AML-193 (cell line): ENCODE results near the gene TBC1D5.
"Not testable (repeated sequence)": the region's sequence is repeated elsewhere in the genome, so short reads cannot be mapped to it uniquely, and the experiment has no call there.

Experiments used
- DNase-seq, 2 experiments: peaks; one replicate each; lab custom pipeline; 2025; lab: John Stamatoyannopoulos, UW

The TBC1D5 gene

DNA sequence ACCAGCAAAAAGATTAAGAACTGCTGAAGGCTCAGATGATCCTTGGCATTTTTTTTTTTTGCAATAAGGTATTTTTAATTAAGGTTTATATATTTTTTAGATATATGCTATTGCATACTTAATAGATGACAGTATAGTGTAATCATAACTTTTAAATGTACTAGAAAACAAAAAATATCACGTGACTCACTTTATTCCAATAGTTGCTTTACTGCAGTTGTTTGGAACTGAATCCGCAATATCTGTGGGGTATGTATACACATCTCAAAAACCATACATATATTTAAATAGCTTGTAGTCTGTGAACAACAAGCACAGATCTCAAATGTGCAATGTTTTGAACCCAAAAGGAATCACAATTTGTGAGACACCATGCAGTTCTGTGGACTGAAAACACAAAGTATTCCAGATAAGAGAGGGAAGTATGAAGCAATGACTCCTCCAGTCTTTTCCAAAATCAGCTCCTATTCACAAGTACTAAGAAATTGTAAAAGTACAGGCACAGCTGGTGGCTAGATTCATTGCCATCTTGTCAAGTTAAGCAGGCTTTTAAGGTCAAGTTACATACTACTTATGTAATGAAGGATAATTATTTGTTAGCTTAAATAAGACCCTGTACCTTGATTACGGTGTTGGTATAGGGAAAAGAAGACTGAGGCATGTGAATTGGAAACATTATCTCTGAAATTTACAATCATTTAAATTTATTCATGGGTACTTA lies 331.1 kb downstream of the TBC1D5 start:
- no peak for DNase-seq

DNA sequence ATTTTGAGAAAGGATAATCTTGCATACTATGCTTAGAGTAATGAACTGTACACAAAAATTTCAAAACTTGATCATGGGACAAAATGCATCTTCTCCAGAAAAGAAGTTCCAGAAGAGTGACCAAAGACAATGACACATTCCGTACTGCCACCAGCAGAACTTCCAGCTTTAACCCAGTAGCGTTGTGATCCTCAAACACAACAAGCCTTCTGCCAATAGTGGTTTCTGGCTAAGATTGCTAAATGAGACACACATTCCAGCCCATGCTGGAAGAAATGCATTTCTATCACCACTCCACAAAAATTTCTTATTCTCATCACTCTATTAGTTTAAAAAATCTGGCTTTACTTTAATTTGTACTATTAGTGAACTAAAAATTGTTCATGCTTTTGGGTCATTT lies 334.9 kb downstream of the TBC1D5 start:
- DNase-seq = no peak

DNA sequence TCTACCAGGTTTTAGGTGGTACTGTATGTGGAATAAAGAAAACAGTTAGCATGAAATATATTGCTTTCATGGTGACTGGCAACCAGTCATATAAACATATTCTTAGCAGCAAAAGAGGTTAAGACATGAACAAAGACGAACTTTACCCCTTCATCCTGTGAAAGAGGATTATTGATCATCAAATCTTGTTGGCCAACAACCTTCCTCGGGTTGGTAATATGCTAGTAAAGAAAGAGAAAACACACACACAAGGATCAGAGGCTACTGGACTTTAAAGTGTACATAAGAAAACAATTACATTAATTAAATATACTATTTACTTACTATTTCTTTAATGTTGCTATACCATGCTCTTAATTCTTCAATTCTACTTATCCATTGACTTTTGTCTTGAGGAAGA lies 337.9 kb downstream of the TBC1D5 start:
- no peak for DNase-seq

DNA sequence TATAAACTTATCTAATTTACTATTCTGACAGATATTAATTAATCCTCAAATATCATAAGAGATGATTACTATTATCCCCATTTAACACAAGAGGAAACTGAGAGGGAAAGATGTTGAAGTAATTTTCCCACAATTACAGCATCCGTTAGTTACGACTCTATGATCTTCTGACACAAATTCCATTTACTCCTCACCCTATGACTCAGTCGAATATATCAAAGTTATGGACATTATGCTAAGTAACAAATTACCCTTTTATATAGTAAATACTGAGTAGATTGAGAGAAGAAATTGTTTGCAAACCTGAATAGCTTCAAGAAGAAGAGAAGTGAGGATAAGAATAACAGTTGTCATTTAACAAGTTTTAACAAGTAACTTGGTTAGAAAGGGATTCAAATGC lies 340.0 kb downstream of the TBC1D5 start:
- no peak for DNase-seq

DNA sequence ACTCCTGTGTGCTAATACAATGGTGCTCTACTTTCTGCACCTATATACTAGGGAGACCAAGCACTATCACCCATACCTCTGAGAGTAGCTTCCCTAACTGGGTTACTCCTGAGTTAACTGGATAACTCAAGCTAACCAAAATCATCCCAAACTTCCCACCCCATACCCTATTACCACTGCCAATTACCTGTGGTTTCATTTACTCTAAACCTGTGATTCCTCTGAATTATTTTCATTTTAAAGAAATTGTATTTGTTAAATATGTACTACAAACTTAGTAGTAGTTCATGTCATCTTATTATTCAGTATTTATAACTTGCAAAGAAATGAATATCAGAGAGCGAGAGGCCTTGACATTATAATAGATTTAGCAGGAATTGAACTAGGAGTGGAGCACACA lies 340.5 kb downstream of the TBC1D5 start:
- DNase-seq = no peak

DNA sequence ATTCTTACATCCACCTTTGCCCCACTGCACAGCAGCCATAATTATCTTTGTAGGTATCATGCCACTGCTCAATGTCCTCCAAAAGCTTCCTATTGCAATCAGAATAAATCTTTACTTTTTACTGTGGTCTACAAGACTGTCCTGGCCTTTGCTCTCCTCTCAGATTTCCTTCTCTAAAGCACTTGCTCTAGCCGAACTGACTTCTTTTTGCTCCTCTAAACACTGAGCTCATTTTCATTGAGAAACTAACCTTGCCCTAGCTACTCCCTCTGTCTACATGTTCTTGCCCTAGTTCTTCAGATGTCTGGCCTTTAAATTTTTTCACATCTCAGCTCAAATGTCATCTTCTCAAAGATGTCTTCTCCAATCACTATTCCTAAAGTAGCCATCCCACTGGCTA lies 342.8 kb downstream of the TBC1D5 start:
- no peak for DNase-seq

DNA sequence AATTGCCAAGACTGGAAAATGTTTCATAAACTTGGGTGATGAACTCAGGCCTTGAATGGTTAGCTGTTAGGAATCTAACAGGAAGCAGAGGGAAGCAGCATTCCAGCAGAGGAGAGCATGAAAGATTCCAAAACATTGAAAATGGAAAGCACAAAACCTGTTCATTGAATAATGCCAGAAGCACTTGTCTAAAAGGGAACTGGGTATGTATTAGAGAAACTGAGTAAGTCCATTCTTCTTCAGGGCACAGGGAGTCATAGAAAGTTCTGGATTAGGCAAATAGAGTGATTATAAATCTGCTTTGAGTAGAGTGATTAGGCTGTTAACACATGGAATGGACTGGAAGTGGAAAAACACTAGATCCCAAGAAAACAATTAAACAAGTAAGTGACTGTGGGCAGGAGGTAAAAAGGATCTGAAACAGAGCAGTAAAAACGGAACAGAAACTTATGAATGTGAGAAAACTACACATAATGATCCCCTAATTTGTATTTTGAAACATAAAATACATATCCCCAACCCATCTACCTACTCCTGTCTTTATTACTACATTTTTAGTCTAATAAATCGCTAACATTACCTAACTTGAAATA lies 343.4 kb downstream of the TBC1D5 start:
- DNase-seq = no peak

DNA sequence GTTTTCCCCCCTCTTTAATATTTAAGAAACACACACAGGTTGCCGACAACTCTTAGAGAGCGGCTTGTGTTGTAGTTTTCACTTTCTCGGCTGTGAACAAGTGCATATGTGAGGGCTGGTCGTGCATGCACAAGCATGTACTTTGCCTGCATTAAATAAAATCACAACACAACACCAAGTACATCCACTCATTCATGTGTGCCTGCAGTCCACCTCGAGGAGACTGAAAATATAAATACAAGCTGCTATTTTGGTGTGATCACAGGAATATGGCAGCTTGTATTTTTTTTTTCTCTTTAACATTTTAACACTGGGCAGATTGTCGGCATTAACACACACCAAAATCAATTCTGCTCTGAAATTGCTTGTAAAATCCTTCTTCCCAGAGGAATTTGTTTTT lies 346.4 kb downstream of the TBC1D5 start:
- no peak for DNase-seq

DNA sequence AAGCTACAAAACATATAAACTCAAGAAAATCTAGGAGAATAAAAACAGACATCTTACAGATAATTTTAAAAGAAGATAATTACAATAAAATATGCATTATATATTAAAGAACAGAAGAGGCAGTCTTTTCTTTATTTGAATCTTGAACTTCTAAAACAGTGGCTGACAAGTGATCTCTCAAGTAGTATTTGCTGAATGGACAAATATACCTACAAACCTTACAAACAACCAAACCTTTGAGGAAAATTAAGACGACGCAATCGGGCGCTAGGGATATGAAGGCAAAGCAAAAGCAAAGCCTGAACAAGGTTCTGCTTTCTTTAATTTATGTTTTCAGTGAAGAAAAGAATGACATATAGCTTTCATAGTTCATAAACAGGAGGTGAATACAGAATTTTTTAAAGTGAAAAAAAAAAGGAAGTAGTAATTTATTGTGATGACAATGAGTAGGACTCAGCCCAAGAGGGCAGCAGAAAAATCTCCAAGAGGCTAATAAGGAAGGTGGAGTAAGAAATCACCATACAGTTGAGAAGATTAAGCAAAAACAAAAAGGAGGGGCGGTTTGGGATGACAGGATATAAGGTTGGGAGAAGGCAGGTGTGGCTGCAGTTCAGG lies 347.8 kb downstream of the TBC1D5 start:
- DNase-seq = no peak

DNA sequence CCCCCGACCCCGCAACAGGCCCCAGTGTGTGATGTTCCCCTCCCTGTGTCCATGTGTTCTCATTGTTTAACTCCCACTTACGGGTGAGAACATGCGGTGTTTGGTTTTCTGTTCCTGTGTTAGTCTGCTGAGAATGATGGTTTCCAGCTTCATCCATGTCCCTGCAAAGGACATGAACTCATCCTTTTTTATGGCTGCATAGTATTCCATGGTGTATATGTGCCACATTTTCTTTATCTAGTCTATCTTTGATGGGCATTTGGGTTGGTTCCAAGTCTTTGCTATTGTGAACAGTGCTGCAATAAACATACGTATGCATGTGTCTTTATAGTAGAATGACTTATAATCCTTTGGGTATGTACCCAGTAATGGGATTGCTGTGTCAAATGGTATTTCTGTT lies 349.9 kb downstream of the TBC1D5 start:
- DNase-seq = not testable (repeated sequence)

DNA sequence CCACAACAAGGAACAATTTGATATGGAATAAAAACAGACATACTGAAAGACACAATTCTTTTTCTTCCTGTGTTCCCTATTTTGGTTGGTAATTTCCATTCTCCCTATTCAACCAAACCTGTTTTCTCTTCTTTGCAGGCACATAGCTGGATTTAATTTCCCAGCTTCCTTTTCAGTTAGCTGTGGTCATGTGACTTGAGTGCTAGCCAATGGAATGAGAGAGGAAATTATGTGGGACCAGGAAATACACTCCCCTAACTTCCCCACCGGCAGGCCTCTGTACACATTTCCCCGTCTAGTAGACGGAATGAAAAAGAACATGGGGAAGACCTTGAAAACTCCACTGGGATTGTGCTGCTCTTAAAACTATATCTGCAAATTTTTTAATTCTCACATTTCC lies 351.6 kb downstream of the TBC1D5 start:
- DNase-seq = no peak

DNA sequence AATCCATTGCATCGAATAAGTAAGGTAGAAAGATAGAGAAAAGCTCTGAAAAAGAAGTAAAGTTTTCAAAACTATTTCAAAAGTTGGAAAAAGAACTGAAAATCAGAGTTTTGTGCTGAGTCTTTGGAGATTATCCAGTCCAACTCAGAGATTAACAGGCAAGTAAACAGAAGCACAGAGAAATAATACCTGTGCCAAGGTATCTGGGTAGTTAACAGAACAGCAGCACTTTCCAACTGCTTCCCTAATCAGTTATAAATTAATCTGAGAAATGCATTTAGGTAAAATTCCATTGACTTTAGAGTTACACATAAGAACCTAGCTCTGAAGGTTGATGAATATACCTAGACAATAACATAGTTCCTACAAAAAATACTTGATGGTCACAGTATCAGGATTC lies 355.3 kb downstream of the TBC1D5 start:
- DNase-seq = no peak

DNA sequence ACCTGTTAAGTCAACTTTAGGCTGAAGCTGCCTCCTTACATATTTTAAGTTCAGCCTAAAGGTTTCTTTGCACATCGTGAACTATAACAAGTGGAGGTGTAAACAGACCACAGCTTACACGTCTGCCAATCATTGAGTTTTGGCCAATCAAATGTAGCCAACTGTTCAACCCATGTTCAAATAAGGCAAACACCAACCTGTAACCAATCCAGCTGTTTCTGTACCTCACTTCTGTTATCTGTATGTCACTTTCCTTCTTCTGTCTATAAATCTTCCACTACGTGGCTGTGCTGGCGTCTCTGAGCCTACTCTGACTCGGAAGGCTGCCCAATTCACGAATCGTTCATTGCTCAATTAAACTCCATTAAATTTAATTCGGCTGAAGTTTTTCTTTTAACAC lies 356.0 kb downstream of the TBC1D5 start:
- no peak for DNase-seq

DNA sequence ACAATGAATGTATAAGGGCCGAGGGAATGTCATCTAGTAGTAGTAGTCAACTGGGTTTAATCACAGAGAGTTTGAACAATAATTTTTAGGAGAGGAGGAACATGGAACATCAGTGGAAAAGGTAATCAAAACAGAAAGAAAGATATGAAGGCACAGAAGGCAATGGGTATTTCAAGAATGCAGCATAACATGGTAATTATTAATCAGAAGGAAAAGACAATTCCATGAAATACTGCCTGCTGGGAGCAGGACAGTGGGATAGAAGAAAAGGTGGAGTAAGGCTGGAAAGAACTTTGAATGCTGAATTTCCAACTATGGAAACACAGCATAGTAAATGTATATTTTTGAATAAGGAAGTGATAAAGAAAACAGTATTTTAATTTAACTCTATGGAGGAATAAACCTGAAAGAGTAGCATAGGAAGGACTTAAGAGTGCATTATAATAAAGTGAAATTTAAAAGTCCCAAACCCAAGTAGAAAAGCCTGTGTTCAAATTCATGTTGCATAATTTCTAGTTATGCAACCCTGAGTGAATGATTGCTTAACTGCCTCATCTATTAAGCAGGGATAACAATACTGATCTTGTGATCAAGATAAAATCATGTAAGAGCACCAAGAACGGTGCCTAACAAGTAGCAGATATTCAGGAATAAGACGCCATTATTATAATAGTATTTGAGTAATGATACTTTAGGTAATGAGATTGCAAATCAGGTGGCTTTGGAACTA lies 357.7 kb downstream of the TBC1D5 start:
- peak; percentile 46 to 50 for DNase-seq

DNA sequence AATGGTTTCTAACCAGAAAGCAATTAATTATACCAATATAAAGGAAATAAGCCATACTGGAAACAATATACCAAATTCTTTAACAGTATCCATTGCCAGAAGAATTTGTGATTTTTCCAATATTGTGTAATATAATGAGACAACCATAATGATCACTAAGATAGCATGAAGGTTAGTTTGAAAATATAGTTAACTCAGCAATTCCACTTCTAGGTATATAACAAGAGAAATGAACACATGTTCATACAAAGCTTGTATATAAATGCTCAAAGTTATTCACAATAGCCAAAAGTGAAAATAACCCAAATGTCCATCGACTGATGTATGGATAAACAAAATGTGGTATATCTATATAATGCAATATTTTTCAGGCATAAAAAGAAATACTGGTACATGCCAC lies 369.1 kb downstream of the TBC1D5 start:
- DNase-seq = no peak

DNA sequence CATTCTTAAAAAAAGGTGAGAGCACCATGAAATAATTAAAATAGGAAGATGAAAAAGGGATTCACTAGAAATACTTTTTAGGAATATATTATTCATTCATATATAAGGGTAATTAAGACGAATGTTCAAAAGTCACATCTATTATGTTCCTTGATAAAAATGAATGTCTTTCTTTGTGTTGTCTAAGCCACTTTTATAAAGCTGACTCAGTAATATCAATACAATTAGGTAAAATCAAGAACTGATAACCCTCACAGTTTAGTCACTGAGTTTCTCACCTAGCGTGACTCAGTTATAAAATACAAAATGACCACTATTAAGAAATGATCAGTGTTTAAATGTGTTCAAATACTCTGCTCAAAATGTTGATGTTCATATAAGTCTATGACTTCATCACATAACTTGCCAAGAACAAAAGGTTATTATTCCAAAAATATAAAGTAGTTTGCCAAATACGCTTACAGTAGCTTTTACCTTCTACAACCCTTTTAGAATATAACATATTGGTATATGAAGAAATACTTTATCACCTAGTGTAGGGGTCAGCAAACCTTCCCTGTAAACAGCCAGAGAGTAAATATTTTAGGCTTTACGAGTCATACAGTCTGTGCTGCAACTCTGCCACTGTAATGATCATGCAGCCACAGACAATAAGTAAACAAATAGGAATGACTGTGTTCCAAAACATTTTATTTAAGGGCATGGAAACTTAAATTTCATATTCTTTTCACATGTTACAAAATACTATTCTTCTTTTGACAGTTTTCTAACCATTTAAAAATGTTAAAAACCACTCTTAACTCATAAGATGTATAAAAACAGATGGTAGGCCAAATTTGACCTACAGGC lies 369.8 kb downstream of the TBC1D5 start:
- DNase-seq = no peak

DNA sequence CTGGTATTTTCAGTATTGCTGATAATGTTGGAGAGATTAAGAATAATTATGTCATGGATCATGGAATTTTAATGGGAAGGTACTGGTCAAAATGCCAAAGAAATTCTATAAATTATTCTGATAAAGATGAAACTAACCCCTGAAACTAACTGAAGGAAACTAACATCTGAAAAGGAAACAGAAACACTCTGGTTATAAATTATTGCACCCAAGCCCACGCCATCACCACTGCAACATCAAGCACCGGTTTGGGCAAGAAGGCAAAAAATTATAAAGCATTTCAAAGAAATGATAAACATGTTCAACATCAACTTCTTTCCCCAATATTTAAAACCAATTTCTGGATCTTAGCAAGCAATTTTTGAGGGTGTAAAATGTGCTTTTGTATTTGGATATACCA lies 372.5 kb downstream of the TBC1D5 start:
- DNase-seq = no peak

DNA sequence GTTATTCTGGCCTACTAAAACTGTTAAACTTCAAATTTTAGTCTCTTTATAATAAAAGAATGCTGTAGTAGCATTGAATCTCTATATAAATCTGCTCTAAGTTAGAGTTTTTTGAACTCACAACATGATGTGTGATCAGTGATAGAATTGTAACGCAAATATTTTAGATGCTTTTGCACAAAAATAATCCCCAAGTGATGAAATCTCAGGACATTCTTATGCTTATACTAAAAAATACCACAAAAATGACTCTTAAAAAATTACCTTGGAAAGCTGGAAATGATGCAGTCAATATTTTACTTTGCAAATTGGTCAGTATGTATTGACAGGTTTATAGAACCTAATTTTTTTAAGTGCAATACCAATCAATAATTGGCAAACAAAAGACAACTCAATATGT lies 375.3 kb downstream of the TBC1D5 start:
- no peak for DNase-seq

DNA sequence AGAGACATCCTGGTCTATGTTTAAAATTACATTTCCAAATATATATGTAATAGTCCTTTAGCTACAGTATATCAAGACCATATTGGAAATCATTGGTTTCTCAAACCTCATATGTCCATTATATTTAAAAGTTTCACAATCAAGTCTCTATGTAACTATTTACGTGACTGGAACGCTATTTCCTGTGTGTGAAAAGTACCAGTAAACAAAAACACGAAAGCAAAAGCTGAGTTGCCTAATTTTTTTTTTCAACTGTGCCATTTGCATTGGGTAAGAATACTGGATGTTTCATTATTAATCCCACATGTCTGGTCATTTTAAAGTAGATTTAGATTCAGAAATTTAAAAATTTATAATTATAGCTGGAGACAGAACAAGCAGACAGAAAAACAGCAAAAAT lies 381.4 kb downstream of the TBC1D5 start:
- no peak for DNase-seq

DNA sequence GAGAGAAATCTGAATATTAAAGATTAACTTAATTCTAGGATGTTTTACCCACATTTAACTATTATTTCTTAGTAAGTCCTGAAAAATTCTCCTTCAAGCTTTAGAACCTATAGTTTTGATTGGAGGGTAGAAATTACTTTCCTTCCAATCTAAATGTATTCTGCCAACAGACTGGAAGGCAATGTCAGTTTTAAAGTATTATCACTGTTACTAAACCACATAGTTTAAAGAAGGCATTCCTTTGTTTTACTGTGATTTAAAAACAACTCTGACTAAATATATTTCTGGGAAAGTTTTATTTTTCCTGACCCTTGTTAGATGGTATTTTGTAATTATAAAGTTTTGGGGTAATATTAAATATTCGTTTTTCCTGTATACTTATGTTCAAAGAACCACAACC lies 382.5 kb downstream of the TBC1D5 start:
- no peak for DNase-seq

DNA sequence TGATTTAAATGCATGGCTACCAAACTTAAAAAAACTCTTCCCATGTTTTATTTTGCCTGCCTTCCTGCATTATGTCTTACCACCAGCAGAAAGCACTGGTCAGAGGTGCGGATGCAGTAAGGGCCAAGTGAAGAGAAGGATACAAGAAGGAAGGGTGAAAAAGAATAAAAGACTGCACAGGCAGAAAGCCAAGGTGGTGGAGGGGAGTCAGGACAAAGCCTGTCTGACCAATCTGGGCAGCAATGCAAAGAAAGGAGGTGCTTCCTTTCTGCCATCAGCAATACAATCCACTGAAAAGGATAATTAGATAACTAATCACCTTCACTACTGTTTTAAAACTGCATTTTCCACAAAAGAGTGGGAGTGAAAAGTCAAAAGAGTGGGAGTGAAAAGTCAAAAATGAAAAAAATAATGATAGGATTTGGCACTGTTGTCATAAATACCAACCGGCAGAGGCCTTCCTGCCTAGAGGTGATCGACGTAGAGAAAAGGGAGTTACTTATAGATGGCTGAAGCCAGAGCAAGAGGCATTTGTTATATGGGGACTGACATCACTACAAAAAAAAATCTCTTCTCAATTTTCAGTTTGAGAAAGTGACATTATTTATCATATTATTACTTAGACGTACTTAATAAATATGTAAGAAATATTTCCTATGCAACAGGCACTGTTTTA lies 385.3 kb downstream of the TBC1D5 start:
- no peak for DNase-seq

DNA sequence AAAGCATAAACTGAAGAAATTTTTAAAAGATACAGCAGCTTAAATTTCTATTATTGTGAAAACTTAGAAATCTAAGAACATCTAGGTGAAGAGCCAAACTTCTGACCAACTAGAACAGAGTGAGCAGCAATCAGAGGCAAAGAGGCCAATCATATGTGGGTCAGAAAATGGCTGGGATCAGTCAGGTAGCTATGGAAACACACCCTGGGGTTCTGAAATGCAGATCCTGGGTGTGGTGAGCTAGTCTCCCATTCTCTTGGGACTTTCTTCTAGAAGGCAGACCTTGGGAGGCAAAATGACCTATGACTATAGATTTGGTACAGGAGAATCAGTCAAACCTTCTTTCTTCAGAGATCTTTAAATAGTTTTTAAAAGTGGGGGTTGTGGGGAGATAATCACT lies 385.8 kb downstream of the TBC1D5 start:
- DNase-seq = no peak
